Mesodermal cell (in vitro differentiated cells): Measurements from ENCODE around the gene HOXA3.

Experiments
- H3K27ac ChIP-seq: 2 replicates; pipeline ENCODE4 v1.7.0; 2013; ENCODE audit warnings: mild to moderate bottlenecking, low read depth, low read length, moderate library complexity; ENCODE audit not compliant: severe bottlenecking
- H3K36me3 ChIP-seq: 2 replicates; pipeline ENCODE4 v1.7.1; 2013; ENCODE audit warnings: mild to moderate bottlenecking, low read length, moderate library complexity; ENCODE audit not compliant: control insufficient read depth, insufficient read depth
- H3K4me1 ChIP-seq: one replicate; pipeline ENCODE4 v1.7.1; 2013; ENCODE audit warnings: mild to moderate bottlenecking, low read length; ENCODE audit not compliant: insufficient read depth, control insufficient read depth, poor library complexity, severe bottlenecking
- H3K4me3 ChIP-seq: 2 replicates; pipeline ENCODE4 v1.7.0; 2013; ENCODE audit warnings: low read length, control low read depth, mild to moderate bottlenecking; ENCODE audit not compliant: insufficient read depth, poor library complexity, severe bottlenecking; ENCODE audit errors: extremely low read depth
- H3K9me3 ChIP-seq: 2 replicates; pipeline ENCODE4 v1.7.1; 2013; ENCODE audit warnings: mild to moderate bottlenecking, low read length, moderate library complexity; ENCODE audit not compliant: control insufficient read depth
- WGBS, 2 experiments: methylation state at CpG; one replicate each; pipeline ENCODE4 v1.1.5; 2013; ENCODE audit warnings: missing lambda C conversion rate in 2 of 2; ENCODE audit not compliant: insufficient coverage in 2 of 2; 5-methylcytosine and 5-hydroxymethylcytosine counted together

Gene HOXA3

GRCh38 chr7:27148031-27148755 lies 4.2 kb downstream of the HOXA3 start:
- H3K4me1 ChIP-seq, result no peaks in the 10 kb centered on the region
- peak overlapping the region; percentile 14 for H3K4me3 ChIP-seq
- peak overlapping the region; percentile 18 for H3K27ac ChIP-seq
- no peaks in the 10 kb centered on the region for H3K36me3 ChIP-seq
- peaks cover 3% of the 10 kb centered on the region for H3K9me3 ChIP-seq
- WGBS, 2 experiments, result 26 to 29% methylated on average over 18 to 27 of the region's 28 CpGs

- 17 to 30% methylated on average over 55 to 57 of the region's 63 CpGs for WGBS, 2 experiments
- peaks cover 3% of the 10 kb centered on the region for H3K9me3 ChIP-seq
- H3K4me3 ChIP-seq, result peak within 1 kb of the TSS; percentile 14
- peak within 1 kb of the TSS; percentile 18 for H3K27ac ChIP-seq
- H3K36me3 ChIP-seq, result no peaks in the 10 kb centered on the region
- H3K4me1 ChIP-seq, result peaks cover 3% of the 10 kb centered on the region
Observed at GRCh38 chr7:27147199-27148030, 5.0 kb downstream of the HOXA3 start, which contains the start of gene HOXA6. HOXA6 (minus strand) TSS chr7:27147774; CDS start chr7:27147749, 25 bp downstream.

DNA sequence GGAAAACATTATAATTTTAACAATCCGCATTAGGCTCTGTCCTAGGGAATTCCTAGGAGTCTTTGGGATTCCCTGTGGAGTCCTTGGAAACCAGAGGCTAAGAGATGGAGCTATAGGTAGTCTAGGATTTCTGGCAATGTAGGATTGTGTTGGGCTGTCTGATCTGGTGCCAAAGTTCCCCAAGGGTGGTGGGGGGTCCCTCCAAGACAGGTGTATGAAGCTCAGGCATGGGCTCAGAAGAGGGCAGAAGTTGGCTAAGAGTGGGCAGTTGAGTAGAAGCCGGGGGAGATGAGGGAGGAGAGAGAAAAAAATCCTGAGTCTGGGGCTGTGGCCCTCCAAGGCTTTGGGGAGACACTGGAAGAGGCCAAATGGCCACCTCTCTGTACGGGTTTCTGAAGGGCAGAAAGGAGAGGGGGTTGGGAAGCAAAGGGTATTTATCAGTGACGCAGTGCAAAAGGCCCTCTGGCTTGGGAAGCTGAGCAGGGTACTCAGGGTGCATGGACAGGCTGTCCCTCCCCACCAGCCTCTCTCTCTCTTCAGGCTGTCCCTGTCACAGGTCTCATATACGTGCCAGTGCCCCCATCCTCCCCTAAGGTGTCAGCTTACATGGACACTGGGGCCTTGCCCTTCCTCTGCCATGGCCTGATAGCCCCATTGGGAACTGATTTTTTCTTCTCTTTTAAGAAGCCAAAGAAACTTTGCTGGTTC lies 5.7 kb downstream of the HOXA3 start:
- Histone ChIP-seq H3K36me3 (no peaks in the 10 kb centered on the region), H3K9me3 (peaks cover 3% of the 10 kb centered on the region), H3K27ac (no peak overlapping the region), H3K4me1 (peaks cover 3% of the 10 kb centered on the region), H3K4me3 (no peak overlapping the region)
- 56 to 89% methylated on average over 1 to 5 of the region's 5 CpGs for WGBS, 2 experiments

- WGBS, 2 experiments, result 46 to 64% methylated on average over 2 to 3 of the region's 11 CpGs
- no peak overlapping the region for H3K4me3 ChIP-seq
Observed at GRCh38 chr7:27145914-27146412, 6.4 kb downstream of the HOXA3 start.

DNA sequence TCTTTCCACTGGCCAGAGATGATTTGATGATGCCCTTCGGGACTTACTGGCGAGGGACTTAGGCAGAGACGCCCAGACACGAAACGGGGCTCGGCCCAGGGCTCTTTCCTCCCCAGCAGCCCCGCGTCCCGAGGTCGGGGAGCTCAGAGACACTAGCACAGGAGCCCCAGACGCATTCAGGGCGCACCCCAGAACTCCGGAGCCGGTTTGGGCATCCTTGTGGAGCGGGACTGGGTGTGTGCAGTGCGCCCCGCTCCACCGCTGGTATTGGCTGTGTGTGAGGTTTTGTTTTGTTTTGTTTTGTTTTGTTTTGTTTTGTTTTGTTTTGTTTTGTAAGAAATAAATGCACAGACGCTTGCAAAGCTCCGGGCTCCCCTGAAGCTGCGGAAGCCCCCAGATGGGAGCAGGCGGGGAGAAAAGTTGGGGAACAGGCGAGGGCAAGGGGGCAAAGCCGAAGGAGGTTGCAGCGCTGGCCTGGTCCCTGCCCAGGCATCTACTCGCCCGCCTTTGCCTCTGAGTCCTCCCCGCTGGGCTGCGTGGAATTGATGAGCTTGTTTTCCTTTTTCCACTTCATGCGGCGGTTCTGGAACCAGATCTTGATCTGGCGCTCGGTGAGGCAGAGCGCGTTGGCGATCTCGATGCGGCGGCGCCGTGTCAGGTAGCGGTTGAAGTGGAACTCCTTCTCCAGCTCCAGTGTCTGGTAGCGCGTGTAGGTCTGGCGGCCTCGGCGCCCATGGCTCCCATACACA lies 7.0 kb downstream of the HOXA3 start:
- no peak overlapping the region for H3K4me3 ChIP-seq
- 66 to 68% methylated on average over 33 to 44 of the region's 47 CpGs for WGBS, 2 experiments
- H3K4me1 ChIP-seq, result peaks cover 3% of the 10 kb centered on the region
- H3K27ac ChIP-seq, result no peak overlapping the region
- H3K36me3 ChIP-seq, result no peaks in the 10 kb centered on the region
- H3K9me3 ChIP-seq, result peaks cover 3% of the 10 kb centered on the region

More at GRCh38 chr7:27145914-27146412, 6.4 kb downstream of the HOXA3 start:
- no peaks in the 10 kb centered on the region for H3K36me3 ChIP-seq
- no peak overlapping the region for H3K27ac ChIP-seq
- peaks cover 3% of the 10 kb centered on the region for H3K9me3 ChIP-seq
- peaks cover 3% of the 10 kb centered on the region for H3K4me1 ChIP-seq

DNA sequence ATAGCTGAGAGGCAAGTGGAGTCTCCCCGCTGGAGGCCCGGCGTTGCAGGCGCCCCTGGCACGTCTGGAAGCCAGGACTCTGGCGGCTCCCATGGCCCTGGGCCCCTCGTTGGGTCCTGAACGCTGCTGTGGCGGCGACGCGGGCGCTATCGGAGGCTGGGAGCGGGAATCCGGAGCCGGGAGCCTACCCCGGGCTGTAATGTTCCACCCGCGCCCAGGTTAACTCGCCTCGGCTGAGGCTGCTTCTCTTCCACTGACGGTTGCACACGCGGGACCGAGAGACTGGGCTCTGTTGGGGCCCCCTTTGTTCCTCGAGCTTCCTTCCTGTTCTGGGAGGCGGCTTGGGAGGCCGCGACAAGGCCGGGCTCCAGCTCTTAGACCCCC lies 7.6 kb downstream of the HOXA3 start:
- no peaks in the 10 kb centered on the region for H3K36me3 ChIP-seq
- H3K27ac ChIP-seq, result no peak overlapping the region
- WGBS, 2 experiments, result 19 to 21% methylated on average over 31 of the region's 31 CpGs
- peaks cover 3% of the 10 kb centered on the region for H3K9me3 ChIP-seq
- H3K4me3 ChIP-seq, result no peak overlapping the region
- H3K4me1 ChIP-seq, result peaks cover 3% of the 10 kb centered on the region

GRCh38 chr7:27143950-27144780 lies 8.2 kb downstream of the HOXA3 start:
- Histone ChIP-seq H3K36me3 (no peaks in the 10 kb centered on the region), H3K4me1 (peaks cover 3% of the 10 kb centered on the region), H3K4me3 (no peak overlapping the region), H3K27ac (no peak overlapping the region), H3K9me3 (peaks cover 3% of the 10 kb centered on the region)
- WGBS, 2 experiments, result 48% methylated on average over 27 to 28 of the region's 40 CpGs

DNA sequence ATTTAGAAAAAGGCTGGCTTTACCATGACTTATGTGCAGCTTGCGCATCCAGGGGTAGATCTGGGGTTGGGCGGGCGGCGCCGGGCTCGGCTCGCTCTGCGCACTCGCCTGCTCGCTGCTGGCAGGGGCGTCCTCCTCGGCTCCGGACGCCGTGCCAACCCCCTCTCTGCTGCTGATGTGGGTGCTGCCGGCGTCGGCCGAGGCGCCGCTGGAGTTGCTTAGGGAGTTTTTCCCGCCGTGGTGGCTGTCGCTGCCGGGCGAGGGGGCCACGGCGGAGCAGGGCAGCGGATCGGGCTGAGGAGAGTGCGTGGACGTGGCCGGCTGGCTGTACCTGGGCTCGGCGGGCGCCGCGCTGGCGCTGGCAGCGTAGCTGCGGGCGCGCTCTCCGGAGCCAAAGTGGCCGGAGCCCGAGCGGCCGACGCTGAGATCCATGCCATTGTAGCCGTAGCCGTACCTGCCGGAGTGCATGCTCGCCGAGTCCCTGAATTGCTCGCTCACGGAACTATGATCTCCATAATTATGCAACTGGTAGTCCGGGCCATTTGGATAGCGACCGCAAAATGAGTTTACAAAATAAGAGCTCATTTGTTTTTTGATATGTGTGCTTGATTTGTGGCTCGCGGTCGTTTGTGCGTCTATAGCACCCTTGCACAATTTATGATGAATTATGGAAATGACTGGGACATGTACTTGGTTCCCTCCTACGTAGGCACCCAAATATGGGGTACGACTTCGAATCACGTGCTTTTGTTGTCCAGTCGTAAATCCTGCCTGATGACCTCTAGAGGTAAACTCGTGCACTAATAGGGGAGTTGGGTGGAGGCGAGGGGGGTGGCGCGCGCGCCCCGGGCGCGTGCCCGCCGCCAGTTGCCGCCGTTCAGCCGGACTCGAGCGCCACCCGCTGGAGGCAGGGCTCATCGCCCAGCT lies 9.1 kb downstream of the HOXA3 start, which contains the start of gene HOXA5:
HOXA5 (minus strand) TSS at position 659 of the 927 bp plus-strand sequence; CDS start at position 585, 74 bp downstream.
- Histone ChIP-seq H3K36me3 (no peaks in the 10 kb centered on the region), H3K4me3 (peak within 1 kb of the TSS; percentile 44), H3K27ac (no peak within 1 kb of the TSS), H3K9me3 (peaks cover 3% of the 10 kb centered on the region), H3K4me1 (peaks cover 3% of the 10 kb centered on the region)
- WGBS, 2 experiments, result 0% methylated on average over 68 to 73 of the region's 86 CpGs
